AG04449 (cell line): ENCODE data around the gene STAMBP.

ENCODE experiments used
- CTCF ChIA-PET: fragments of 350-600 bp; formaldehyde crosslinking; extraction: SDS; loops from one replicate; lab custom pipeline; 2021; ENCODE audit warnings: antibody characterized with exemption; lab: Yijun Ruan, JAX
- POLR2A ChIA-PET: fragments of 400-600, 350-600 bp; formaldehyde crosslinking; extraction: SDS; loops from one replicate; lab custom pipeline; 2020; ENCODE audit warnings: antibody characterized with exemption, inconsistent platforms; lab: Yijun Ruan, JAX
- DNase-seq: peaks from one replicate; pipeline ENCODE4 v3.0.0-alpha.2; 2010; ENCODE audit warnings: low read depth, low spot score
- H3K4me3 ChIP-seq: 2 replicates; pipeline ENCODE4 v1.5.1; 2011; ENCODE audit warnings: low read depth, mild to moderate bottlenecking, control low read depth, low read length
- TF ChIP-seq, protein P1 (sequence below): IDR thresholded peaks from one replicate; pipeline ENCODE4 v1.5.1; 2011; ENCODE audit warnings: mild to moderate bottlenecking, moderate library complexity, low read length, control low read depth, inconsistent platforms; ENCODE audit not compliant: insufficient read depth; ENCODE audit errors: missing control alignments

The STAMBP gene

DNA sequence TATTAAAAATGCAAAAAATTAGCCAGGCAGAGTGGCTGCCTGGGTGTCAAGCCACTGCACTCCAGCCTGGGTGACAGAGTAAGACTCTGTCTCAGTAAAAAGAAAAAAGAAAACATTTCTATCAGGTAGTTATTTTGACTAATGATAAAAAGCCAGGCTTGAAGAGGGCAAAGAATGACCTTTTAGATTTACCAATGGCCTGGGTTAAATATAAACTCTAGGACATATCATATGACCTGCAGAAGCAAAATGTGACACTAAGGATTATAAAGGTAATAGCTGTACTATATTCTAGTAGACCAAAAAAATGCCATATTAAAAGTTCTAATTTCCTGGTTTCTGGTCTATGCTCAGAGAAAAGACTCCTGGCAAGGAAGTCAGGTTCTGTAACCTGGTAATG is 16.1 kb upstream of the STAMBP start:
- POLR2A ChIA-PET: no interaction called here
- H3K4me3 ChIP-seq: no peak overlapping the region
- CTCF ChIA-PET: interaction anchor here (3.2 kb wide), 1 partner anchor 12 kb away, joined by 22 read pairs; no protein-coding TSS in a partner anchor
- no peak for DNase-seq
- TF ChIP-seq, protein P1, sequence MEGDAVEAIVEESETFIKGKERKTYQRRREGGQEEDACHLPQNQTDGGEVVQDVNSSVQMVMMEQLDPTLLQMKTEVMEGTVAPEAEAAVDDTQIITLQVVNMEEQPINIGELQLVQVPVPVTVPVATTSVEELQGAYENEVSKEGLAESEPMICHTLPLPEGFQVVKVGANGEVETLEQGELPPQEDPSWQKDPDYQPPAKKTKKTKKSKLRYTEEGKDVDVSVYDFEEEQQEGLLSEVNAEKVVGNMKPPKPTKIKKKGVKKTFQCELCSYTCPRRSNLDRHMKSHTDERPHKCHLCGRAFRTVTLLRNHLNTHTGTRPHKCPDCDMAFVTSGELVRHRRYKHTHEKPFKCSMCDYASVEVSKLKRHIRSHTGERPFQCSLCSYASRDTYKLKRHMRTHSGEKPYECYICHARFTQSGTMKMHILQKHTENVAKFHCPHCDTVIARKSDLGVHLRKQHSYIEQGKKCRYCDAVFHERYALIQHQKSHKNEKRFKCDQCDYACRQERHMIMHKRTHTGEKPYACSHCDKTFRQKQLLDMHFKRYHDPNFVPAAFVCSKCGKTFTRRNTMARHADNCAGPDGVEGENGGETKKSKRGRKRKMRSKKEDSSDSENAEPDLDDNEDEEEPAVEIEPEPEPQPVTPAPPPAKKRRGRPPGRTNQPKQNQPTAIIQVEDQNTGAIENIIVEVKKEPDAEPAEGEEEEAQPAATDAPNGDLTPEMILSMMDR: no peak

DNA sequence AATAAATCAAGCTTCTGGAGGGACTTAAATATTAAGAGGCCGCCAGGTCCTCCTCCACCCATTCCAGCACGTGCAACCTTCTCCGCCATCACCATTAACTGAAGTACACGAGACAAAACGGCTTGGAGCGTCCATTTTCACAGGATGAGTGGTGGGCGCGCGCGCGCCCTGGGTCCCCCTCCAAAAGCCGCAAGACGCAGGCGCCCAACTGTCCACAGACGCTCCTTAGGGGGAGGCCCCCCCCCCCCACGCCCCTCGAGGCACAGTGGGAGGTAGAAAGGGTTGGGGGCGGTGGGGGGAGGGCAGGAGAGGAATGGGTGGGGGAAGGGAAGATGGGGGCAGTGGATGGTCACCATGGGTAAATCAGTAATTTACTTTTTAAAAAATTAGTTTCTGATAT is 10.5 kb upstream of the STAMBP start:
- ChIA-PET CTCF (no interaction called here), POLR2A (no interaction called here)
- no peak overlapping the region for H3K4me3 ChIP-seq
- TF ChIP-seq, protein P1: no peak
- DNase-seq: no peak

DNA sequence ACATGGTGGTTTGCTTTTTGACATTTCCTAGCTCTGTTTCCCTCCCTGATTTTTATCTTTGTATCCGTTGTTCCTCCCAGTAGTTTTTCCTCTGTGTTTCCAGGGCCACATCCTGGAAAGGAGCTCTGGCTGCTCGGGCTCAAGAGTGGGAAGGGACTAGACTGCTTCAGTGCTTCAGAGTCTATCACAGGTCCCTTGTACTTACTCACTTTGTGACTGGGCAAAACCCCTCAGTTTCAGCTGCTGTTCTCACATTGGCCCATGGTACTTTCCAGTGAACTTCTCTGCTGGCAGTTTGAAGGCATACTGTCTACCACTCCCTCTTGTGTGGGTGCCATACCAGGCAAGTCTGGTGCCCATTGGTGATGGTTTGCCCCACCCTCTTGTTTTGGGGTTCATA is 7.5 kb upstream of the STAMBP start:
- no peak overlapping the region for H3K4me3 ChIP-seq
- TF ChIP-seq, protein P1: no peak
- ChIA-PET CTCF (interaction anchor here (0.7 to 9.5 kb wide), 8 partner anchors 10 to 514 kb away, joined by 3 to 221 read pairs (median 4); partner anchors contain the start of gene BOLA3), POLR2A (no interaction called here)
- DNase-seq: no peak

DNA sequence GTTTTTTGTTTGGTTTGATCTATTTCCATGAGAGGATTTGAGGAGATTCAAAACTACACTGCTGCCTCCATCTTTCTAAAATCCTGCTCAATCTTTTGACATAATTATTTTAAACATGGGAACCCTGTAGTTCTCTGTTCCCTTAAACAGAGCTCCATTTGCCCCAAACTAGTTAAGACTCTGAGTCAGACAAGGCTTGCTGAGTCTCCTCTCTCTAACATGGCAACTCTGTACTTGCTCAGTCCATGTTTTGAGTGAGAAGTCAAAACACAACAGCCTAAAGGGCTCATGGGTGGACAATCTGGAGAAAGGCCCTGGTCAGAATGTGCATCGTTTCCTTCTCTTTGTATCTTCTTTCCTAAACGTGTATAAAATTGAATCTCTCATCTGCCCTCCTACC is 7.1 kb upstream of the STAMBP start:
- no peak for DNase-seq
- H3K4me3 ChIP-seq: no peak overlapping the region
- TF ChIP-seq, protein P1: no peak
- CTCF ChIA-PET: interaction anchor here (0.6 to 9.5 kb wide), 10 partner anchors 10 to 513 kb away, joined by 3 to 221 read pairs (median 4); partner anchors contain the start of gene BOLA3
- POLR2A ChIA-PET: no interaction called here

DNA sequence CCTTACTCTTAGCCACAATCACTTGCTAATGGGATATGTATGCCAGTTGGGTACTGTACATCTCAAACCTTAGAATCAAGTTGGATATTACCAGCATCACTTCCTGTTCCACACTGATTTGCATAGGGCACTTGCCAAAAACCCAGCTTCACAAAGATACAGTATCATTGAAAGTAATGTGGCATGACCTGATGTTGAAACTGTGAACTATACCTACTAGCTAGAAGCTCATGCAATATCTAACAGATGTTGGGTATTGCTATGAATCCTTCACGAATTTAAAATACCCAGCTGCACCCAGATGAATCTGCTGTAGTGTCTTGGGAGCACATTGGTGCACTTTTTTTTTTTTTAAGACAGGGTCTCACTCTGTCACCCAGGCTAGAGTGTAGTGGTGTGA is 6.5 kb upstream of the STAMBP start:
- ChIA-PET CTCF (interaction anchor here (0.6 to 9.5 kb wide), 8 partner anchors 10 to 514 kb away, joined by 3 to 221 read pairs (median 26); partner anchors contain the start of gene BOLA3), POLR2A (no interaction called here)
- no peak for DNase-seq
- TF ChIP-seq, protein P1: no peak
- no peak overlapping the region for H3K4me3 ChIP-seq

DNA sequence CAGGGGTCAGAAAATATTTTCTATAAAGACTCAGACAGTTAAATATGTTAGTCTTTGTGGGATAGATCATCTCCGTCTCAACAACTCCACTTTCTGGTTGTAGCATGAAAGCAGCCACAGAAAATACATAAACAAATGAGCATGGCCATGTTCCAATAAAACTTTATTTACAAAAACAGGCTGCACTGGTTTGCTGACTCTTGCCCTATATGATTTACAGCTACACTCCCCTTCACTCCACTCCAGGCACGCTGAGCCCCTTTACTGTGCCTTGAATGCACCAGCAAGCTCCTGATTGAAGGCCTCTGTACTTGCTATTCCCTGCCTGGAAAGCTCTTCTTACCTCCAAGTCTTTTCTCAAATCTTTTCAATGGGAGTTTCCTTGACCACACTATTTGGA is 5.8 kb upstream of the STAMBP start:
- DNase-seq: no peak
- no peak overlapping the region for H3K4me3 ChIP-seq
- CTCF ChIA-PET: interaction anchor here (0.8 to 9.5 kb wide), 10 partner anchors 11 to 513 kb away, joined by 3 to 221 read pairs (median 21); partner anchors contain the start of gene BOLA3
- TF ChIP-seq, protein P1: no peak
- POLR2A ChIA-PET: no interaction called here
